ENCODE data around the gene LOXHD1. TPM values are rescaled to one million over a fixed set of nuclear protein-coding genes. Genes with fewer than 3 reads are reported as not detected.
A peak's percentile ranks its signal among the peaks of the same experiment; 100 is the strongest.

The LOXHD1 gene
- total RNA-seq, 2 donors from 2014 or later = 0.27 to 5.5 TPM

- no peaks in the 10 kb centered on the region for H3K9me3 ChIP-seq
- H3K4me3 ChIP-seq = no peak overlapping the region
- no peaks in the 10 kb centered on the region for H3K36me3 ChIP-seq
- peak; percentile 50 for ATAC-seq (ENCODE audit: insufficient number of reproducible peaks, low FRiP score, low read depth)
- no peak for TF ChIP-seq CTCF (IDR thresholded peaks at IDR 0.05)
- no peaks in the 10 kb centered on the region for H3K27me3 ChIP-seq (replicated peaks; ENCODE audit: insufficient read depth)
- DNase-seq (ENCODE audit: low spot score) = no peak
- H3K27ac ChIP-seq = no peak overlapping the region
- peaks cover 0 to 2% of the 10 kb centered on the region in 2 donors for H3K4me1 ChIP-seq (ENCODE audit: control insufficient read depth in 1 of 2, low read depth in 2 of 2)
Observed at GRCh38 chr18:46485675-46486194, 171.3 kb downstream of the LOXHD1 start.

- DNase-seq (ENCODE audit: low spot score) (no peak), ATAC-seq (ENCODE audit: insufficient number of reproducible peaks, low FRiP score, low read depth) (no peak)
- Histone ChIP-seq H3K36me3 (no peaks in the 10 kb centered on the region), H3K9me3 (no peaks in the 10 kb centered on the region), H3K27ac (no peak overlapping the region), H3K27me3 (replicated peaks; ENCODE audit: insufficient read depth) (no peaks in the 10 kb centered on the region), H3K4me1 (ENCODE audit: control insufficient read depth in 1 of 2, low read depth in 2 of 2) (peaks cover 0 to 6% of the 10 kb centered on the region in 2 donors), H3K4me3 (no peak overlapping the region)
- no peak for TF ChIP-seq CTCF (IDR thresholded peaks at IDR 0.05)
Observed at GRCh38 chr18:46484971-46485370, 172.0 kb downstream of the LOXHD1 start.

- no peak for DNase-seq (ENCODE audit: low spot score)
- Histone ChIP-seq H3K27me3 (replicated peaks; ENCODE audit: insufficient read depth) (no peaks in the 10 kb centered on the region), H3K36me3 (no peaks in the 10 kb centered on the region), H3K27ac (no peak overlapping the region), H3K4me1 (ENCODE audit: control insufficient read depth in 1 of 2, low read depth in 2 of 2) (peaks cover 0 to 6% of the 10 kb centered on the region in 2 donors), H3K4me3 (no peak overlapping the region), H3K9me3 (no peaks in the 10 kb centered on the region)
- no peak for ATAC-seq (ENCODE audit: insufficient number of reproducible peaks, low FRiP score, low read depth)
- TF ChIP-seq CTCF (IDR thresholded peaks at IDR 0.05) = no peak
Observed at GRCh38 chr18:46482831-46483230, 174.2 kb downstream of the LOXHD1 start.

GRCh38 chr18:46481847-46482245 lies 175.2 kb downstream of the LOXHD1 start:
- no peak for TF ChIP-seq CTCF (IDR thresholded peaks at IDR 0.05)
- H3K27me3 ChIP-seq (replicated peaks; ENCODE audit: insufficient read depth) = no peaks in the 10 kb centered on the region
- no peak for DNase-seq (ENCODE audit: low spot score)
- H3K4me1 ChIP-seq (ENCODE audit: control insufficient read depth in 1 of 2, low read depth in 2 of 2) = peaks cover 0 to 6% of the 10 kb centered on the region in 2 donors
- no peak for ATAC-seq (ENCODE audit: insufficient number of reproducible peaks, low FRiP score, low read depth)
- no peak overlapping the region for H3K4me3 ChIP-seq
- no peaks in the 10 kb centered on the region for H3K9me3 ChIP-seq
- H3K27ac ChIP-seq = no peak overlapping the region
- no peaks in the 10 kb centered on the region for H3K36me3 ChIP-seq

GRCh38 chr18:46481048-46481846 lies 175.8 kb downstream of the LOXHD1 start:
- ATAC-seq (ENCODE audit: insufficient number of reproducible peaks, low FRiP score, low read depth) (no peak), DNase-seq (ENCODE audit: low spot score) (no peak)
- Histone ChIP-seq H3K4me1 (ENCODE audit: control insufficient read depth in 1 of 2, low read depth in 2 of 2) (peaks cover 0 to 6% of the 10 kb centered on the region in 2 donors), H3K4me3 (no peak overlapping the region), H3K36me3 (no peaks in the 10 kb centered on the region), H3K9me3 (no peaks in the 10 kb centered on the region), H3K27me3 (replicated peaks; ENCODE audit: insufficient read depth) (no peaks in the 10 kb centered on the region), H3K27ac (no peak overlapping the region)
- peak; percentile 81 for TF ChIP-seq CTCF (IDR thresholded peaks at IDR 0.05)
